Smooth muscle cell (in vitro differentiated cells): ENCODE data around the gene PSAPL1. TPM values are rescaled to one million over a fixed set of nuclear protein-coding genes. Genes with fewer than 3 reads are reported as not detected.

ENCODE experiments used
- DNase-seq: peaks from one replicate; lab custom pipeline; 2025; ENCODE audit not compliant: unreplicated experiment; lab: John Stamatoyannopoulos, UW
- H2AFZ ChIP-seq: fragments of 200-600 bp; sonication (generic); 2 replicates; pipeline ENCODE4 v1.6.0; 2016; ENCODE audit warnings: antibody characterized with exemption, low read depth, mild to moderate bottlenecking
- H3F3A ChIP-seq: fragments of 200-600 bp; sonication (generic); 2 replicates; pipeline ENCODE4 v1.6.0; 2017; ENCODE audit warnings: antibody characterized with exemption, low read depth
- H3K27ac ChIP-seq: fragments of 200-600 bp; sonication (generic); 2 replicates; pipeline ENCODE4 v1.5.1; 2016; ENCODE audit warnings: low read depth, mild to moderate bottlenecking
- H3K27me3 ChIP-seq: fragments of 200-600 bp; sonication (generic); 2 replicates; pipeline ENCODE4 v1.6.1; 2016; ENCODE audit warnings: low read depth, mild to moderate bottlenecking
- H3K36me3 ChIP-seq: fragments of 200-600 bp; sonication (generic); 2 replicates; pipeline ENCODE4 v1.5.1; 2016; ENCODE audit warnings: low read depth
- H3K4me1 ChIP-seq: fragments of 200-600 bp; sonication (generic); 2 replicates; pipeline ENCODE4 v1.5.1; 2016; ENCODE audit warnings: low read depth
- H3K4me2 ChIP-seq: fragments of 200-600 bp; sonication (generic); 2 replicates; pipeline ENCODE4 v1.6.0; 2016; ENCODE audit warnings: mild to moderate bottlenecking
- H3K4me3 ChIP-seq: fragments of 200-600 bp; sonication (generic); 2 replicates; pipeline ENCODE4 v1.5.1; 2016; ENCODE audit warnings: mild to moderate bottlenecking
- H3K79me2 ChIP-seq: fragments of 200-600 bp; sonication (generic); 2 replicates; pipeline ENCODE4 v1.6.0; 2016; ENCODE audit warnings: low read depth, mild to moderate bottlenecking
- H3K9ac ChIP-seq: fragments of 200-600 bp; sonication (generic); 2 replicates; pipeline ENCODE4 v1.6.0; 2016; ENCODE audit warnings: low read depth
- H3K9me3 ChIP-seq: fragments of 200-600 bp; sonication (generic); replicated peaks from 2 replicates; pipeline ENCODE4 v1.5.1; 2016; ENCODE audit warnings: low read depth
- H4K20me1 ChIP-seq: fragments of 200-600 bp; sonication (generic); 2 replicates; pipeline ENCODE4 v1.6.0; 2016; ENCODE audit warnings: low read depth
- WGBS: methylation state at CpG from one replicate; pipeline ENCODE4 v1.1.7; 2016; ENCODE audit warnings: low lambda C conversion rate; 5-methylcytosine and 5-hydroxymethylcytosine counted together
- polyA plus RNA-seq: library from polyadenylated mRNA; unstranded; fragments of >200 nt; fragmentation: Nextera tagmentation; extraction: Ambion mirVana; gene quantifications from 2 replicates; pipeline ENCODE4 v1.2.1, GENCODE V29; 2016
- total RNA-seq: library from RNA; depleted of rRNA; stranded (reverse); fragments of >200 nt; gene quantifications from 2 replicates; pipeline ENCODE4 v1.2.3, GENCODE V29; 2014
- TF ChIP-seq, protein P1 (sequence below): fragments of 200-600 bp; sonication (generic); IDR thresholded peaks from 2 replicates; pipeline ENCODE4 v1.5.1; 2017; ENCODE audit warnings: borderline replicate concordance, mild to moderate bottlenecking, antibody characterized with exemption; ENCODE audit not compliant: insufficient read depth, poor library complexity, severe bottlenecking

Gene PSAPL1
- total and polyA plus RNA-seq, 2 experiments from 2014 or later, result not detected

DNA sequence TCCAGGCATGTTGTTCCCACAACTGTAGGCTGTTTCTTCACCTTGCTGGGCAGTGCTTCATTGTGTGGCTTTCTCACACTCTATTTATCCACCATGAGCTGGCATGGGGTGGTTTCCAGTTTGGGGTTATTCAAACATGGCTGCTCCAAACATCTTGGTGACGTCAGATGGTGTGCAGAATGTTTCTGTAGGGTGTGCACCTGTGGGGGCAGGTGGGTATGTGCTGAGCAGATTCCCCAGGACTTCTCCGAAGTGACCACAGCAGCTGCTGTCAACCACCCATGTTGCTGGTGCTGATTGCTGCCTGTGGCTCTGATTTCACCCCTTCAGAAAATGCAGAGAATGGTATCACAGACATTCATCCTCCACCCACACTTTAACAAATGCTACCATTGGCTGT lies 5.0 kb upstream of the PSAPL1 start:
- TF ChIP-seq, protein P1, sequence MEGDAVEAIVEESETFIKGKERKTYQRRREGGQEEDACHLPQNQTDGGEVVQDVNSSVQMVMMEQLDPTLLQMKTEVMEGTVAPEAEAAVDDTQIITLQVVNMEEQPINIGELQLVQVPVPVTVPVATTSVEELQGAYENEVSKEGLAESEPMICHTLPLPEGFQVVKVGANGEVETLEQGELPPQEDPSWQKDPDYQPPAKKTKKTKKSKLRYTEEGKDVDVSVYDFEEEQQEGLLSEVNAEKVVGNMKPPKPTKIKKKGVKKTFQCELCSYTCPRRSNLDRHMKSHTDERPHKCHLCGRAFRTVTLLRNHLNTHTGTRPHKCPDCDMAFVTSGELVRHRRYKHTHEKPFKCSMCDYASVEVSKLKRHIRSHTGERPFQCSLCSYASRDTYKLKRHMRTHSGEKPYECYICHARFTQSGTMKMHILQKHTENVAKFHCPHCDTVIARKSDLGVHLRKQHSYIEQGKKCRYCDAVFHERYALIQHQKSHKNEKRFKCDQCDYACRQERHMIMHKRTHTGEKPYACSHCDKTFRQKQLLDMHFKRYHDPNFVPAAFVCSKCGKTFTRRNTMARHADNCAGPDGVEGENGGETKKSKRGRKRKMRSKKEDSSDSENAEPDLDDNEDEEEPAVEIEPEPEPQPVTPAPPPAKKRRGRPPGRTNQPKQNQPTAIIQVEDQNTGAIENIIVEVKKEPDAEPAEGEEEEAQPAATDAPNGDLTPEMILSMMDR, result no peak
- H3F3A ChIP-seq, result no peaks in the 10 kb centered on the region
- H3K27me3 ChIP-seq, result no peaks in the 10 kb centered on the region
- no peaks in the 10 kb centered on the region for H3K9me3 ChIP-seq
- H3K36me3 ChIP-seq, result no peaks in the 10 kb centered on the region
- H4K20me1 ChIP-seq, result peaks cover 3% of the 10 kb centered on the region
- DNase-seq, result no peak
- H3K4me2 ChIP-seq, result no peak overlapping the region
- no peak overlapping the region for H3K9ac ChIP-seq
- peaks cover 3% of the 10 kb centered on the region for H3K4me1 ChIP-seq
- H3K27ac ChIP-seq, result no peak overlapping the region
- H3K4me3 ChIP-seq, result no peak overlapping the region
- no peaks in the 10 kb centered on the region for H3K79me2 ChIP-seq
- WGBS, result 89% methylated on average over 2 of the region's 2 CpGs
- H2AFZ ChIP-seq, result no peak overlapping the region

DNA sequence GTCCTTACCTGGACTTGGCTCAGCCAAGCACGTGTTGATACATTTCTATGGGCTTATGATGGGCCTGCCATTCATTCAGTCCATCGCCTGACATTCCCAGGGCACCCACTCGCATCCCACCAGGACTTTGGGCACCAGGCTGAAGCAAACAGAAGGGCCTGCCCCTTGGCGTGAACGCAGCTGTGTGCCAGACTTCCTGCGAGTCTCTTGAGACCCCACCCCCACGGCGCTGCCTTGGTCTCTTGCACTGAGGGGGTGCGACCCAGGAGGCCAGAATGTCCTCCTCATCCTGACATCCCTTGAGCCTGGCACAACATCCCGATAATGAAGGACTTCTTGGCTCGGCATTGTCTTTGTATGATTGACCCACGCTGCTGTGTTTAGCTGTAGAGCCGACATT lies 1.5 kb upstream of the PSAPL1 start:
- Histone ChIP-seq H3K9ac (no peak overlapping the region), H3K4me2 (no peak overlapping the region), H3K27me3 (no peaks in the 10 kb centered on the region), H3K4me3 (no peak overlapping the region), H2AFZ (no peak overlapping the region), H3K4me1 (peaks cover 3% of the 10 kb centered on the region), H4K20me1 (peaks cover 3% of the 10 kb centered on the region), H3K27ac (no peak overlapping the region), H3K9me3 (no peaks in the 10 kb centered on the region), H3F3A (no peaks in the 10 kb centered on the region), H3K36me3 (no peaks in the 10 kb centered on the region), H3K79me2 (no peaks in the 10 kb centered on the region)
- 84% methylated on average over 13 of the region's 13 CpGs for WGBS
- DNase-seq, result no peak
- TF ChIP-seq, protein P1, result no peak

DNA sequence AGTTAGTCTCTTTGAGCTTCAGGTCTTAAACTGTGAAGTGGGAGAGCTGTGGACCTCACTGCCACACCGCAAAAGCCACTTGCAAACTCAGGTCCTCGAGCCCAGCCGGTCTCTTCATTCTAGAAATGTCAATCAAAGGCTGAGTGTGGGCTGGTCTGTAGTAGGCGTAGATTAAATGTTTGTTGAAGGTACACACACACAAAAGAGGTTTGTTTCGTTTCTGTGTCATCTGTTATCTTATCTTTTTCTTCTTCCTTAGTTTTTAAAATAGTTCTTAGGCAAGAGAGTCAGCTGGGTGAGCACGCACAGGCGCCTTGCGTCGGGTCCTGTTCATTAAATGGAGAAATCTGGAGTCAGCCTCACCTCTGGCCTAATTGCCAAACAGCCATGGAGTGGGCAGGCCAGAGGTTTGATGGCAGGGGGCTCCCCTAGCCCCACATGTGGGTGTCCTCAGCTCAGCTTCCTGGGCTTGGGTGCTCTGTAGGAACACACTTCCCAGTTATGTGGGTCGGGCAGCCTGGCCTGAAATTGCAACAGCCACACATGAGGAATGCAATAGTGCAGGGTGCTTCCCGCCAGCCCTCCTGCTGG lies 836 bp upstream of the PSAPL1 start:
- peaks cover 3% of the 10 kb centered on the region for H4K20me1 ChIP-seq
- no peaks in the 10 kb centered on the region for H3F3A ChIP-seq
- H3K4me1 ChIP-seq, result peaks cover 3% of the 10 kb centered on the region
- H3K4me2 ChIP-seq, result peak overlapping the region; percentile 53
- no peak overlapping the region for H2AFZ ChIP-seq
- no peak for DNase-seq
- H3K27ac ChIP-seq, result no peak overlapping the region
- no peak overlapping the region for H3K4me3 ChIP-seq
- TF ChIP-seq, protein P1, result no peak
- H3K36me3 ChIP-seq, result no peaks in the 10 kb centered on the region
- H3K27me3 ChIP-seq, result no peaks in the 10 kb centered on the region
- no peaks in the 10 kb centered on the region for H3K9me3 ChIP-seq
- H3K79me2 ChIP-seq, result no peaks in the 10 kb centered on the region
- WGBS, result 57% methylated on average over 11 of the region's 11 CpGs
- H3K9ac ChIP-seq, result no peak overlapping the region

DNA sequence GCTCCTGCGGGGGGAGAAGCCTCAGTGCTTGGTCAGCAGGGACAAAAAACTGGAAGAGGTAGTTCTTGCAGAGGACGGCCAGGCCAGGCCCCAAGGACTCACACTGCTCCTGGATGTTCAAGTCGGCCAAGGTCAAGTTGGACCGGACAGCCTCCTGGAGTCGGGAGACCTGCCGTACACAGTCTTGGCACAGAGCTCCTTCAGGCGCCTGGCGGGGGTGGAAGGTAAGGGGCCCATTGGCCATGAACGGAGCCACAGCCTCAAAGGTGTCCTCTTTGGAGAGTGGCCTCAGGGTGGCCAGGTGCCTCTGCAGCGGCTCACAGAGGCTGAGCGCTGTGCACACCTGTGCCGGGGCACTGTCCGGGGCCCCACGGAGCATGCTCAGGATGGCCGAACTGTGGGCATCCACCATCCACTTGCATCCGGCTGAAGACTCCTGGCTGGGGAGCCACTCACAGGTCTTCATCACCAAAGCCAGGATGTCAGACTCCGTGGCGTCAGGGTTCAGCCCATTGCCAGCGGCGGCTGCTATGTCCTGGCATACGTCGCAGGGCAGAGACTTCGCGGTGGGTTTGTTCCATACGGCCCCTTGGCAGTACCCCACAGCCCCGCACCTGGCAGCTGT lies 477 bp downstream of the PSAPL1 start:
- no peak for DNase-seq
- Histone ChIP-seq H3K4me3 (no peak overlapping the region), H3K4me2 (no peak overlapping the region), H3K36me3 (no peaks in the 10 kb centered on the region), H3K79me2 (no peaks in the 10 kb centered on the region), H3K4me1 (peaks cover 3% of the 10 kb centered on the region), H2AFZ (no peak overlapping the region), H3K27me3 (no peaks in the 10 kb centered on the region), H3K27ac (no peak overlapping the region), H4K20me1 (peaks cover 3% of the 10 kb centered on the region), H3K9ac (no peak overlapping the region), H3F3A (no peaks in the 10 kb centered on the region), H3K9me3 (no peaks in the 10 kb centered on the region)
- TF ChIP-seq, protein P1, result no peak
- 92% methylated on average over 26 of the region's 26 CpGs for WGBS
